ENCODE data around the gene EDIL3. TPM values are rescaled to one million over a fixed set of nuclear protein-coding genes. Genes with fewer than 3 reads are reported as not detected.

The EDIL3 gene
- total RNA-seq, 4 donors from 2014 or later, result 14.8 to 29.0 (median 20.2) TPM

GRCh38 chr5:84285641-84286637, 98.7 kb downstream of the EDIL3 start:
- H3K4me3 ChIP-seq (ENCODE audit: low read depth, poor library complexity, severe bottlenecking), result no peak overlapping the region
- 75 to 77% methylated on average over 8 of the region's 8 CpGs for WGBS, 2 donors
- intact Hi-C loops (cut with DNase I; ENCODE audit: low total_unique reads), result no loop called here
- TF ChIP-seq CTCF (IDR thresholded peaks at IDR 0.05) (no peak), POLR2A (IDR thresholded peaks at IDR 0.05) (no peak)
- DNase-seq (ENCODE audit: low spot score in 2 of 2), result no peak

- intact Hi-C loops (cut with DNase I; ENCODE audit: low total_unique reads), result no loop called here
- TF ChIP-seq POLR2A (IDR thresholded peaks at IDR 0.05), result no peak
- no peak for TF ChIP-seq CTCF (IDR thresholded peaks at IDR 0.05)
- H3K4me3 ChIP-seq (ENCODE audit: low read depth, poor library complexity, severe bottlenecking), result no peak overlapping the region
- DNase-seq (ENCODE audit: low spot score in 2 of 2), result no peak
Measured at GRCh38 chr5:84281383-84281782, 103.3 kb downstream of the EDIL3 start.

- intact Hi-C loops (cut with DNase I; ENCODE audit: low total_unique reads), result no loop called here
- no peak overlapping the region for H3K4me3 ChIP-seq (ENCODE audit: low read depth, poor library complexity, severe bottlenecking)
- no peak for DNase-seq (ENCODE audit: low spot score in 2 of 2)
- TF ChIP-seq CTCF (IDR thresholded peaks at IDR 0.05), result no peak
- TF ChIP-seq POLR2A (IDR thresholded peaks at IDR 0.05), result no peak
Measured at GRCh38 chr5:84279234-84279633, 105.4 kb downstream of the EDIL3 start.

GRCh38 chr5:84275609-84276008, 109.1 kb downstream of the EDIL3 start:
- DNase-seq (ENCODE audit: low spot score in 2 of 2), result no peak
- TF ChIP-seq POLR2A (IDR thresholded peaks at IDR 0.05) (no peak), CTCF (IDR thresholded peaks at IDR 0.05) (no peak)
- WGBS, 2 donors, result 97 to 98% methylated on average over 1 of the region's 1 CpG
- H3K4me3 ChIP-seq (ENCODE audit: low read depth, poor library complexity, severe bottlenecking), result no peak overlapping the region
- intact Hi-C loops (cut with DNase I; ENCODE audit: low total_unique reads), result no loop called here

- 65 to 69% methylated on average over 3 of the region's 3 CpGs for WGBS, 2 donors
- DNase-seq (ENCODE audit: low spot score in 2 of 2), result peak in 1 of 2 donors; percentile 20
- intact Hi-C loops (cut with DNase I; ENCODE audit: low total_unique reads), result no loop called here
- TF ChIP-seq POLR2A (IDR thresholded peaks at IDR 0.05), result no peak
- TF ChIP-seq CTCF (IDR thresholded peaks at IDR 0.05), result no peak
- H3K4me3 ChIP-seq (ENCODE audit: low read depth, poor library complexity, severe bottlenecking), result no peak overlapping the region
Measured at GRCh38 chr5:84274585-84275468, 109.9 kb downstream of the EDIL3 start.

All from lower leg skin (tissue), 4 donors.